IPS DF 4.7 (cell line): ENCODE results near the gene SIK3.

Source experiments
- DNase-seq: peaks from one replicate; pipeline ENCODE4 v3.0.0-alpha.2; 2013; ENCODE audit warnings: low spot score; ENCODE audit errors: extremely low read depth

The SIK3 gene

GRCh38 chr11:116901211-116901610 lies 197.0 kb downstream of the SIK3 start:
- DNase-seq = no peak

GRCh38 chr11:116896211-116896610 lies 202.0 kb downstream of the SIK3 start:
- no peak for DNase-seq

DNA sequence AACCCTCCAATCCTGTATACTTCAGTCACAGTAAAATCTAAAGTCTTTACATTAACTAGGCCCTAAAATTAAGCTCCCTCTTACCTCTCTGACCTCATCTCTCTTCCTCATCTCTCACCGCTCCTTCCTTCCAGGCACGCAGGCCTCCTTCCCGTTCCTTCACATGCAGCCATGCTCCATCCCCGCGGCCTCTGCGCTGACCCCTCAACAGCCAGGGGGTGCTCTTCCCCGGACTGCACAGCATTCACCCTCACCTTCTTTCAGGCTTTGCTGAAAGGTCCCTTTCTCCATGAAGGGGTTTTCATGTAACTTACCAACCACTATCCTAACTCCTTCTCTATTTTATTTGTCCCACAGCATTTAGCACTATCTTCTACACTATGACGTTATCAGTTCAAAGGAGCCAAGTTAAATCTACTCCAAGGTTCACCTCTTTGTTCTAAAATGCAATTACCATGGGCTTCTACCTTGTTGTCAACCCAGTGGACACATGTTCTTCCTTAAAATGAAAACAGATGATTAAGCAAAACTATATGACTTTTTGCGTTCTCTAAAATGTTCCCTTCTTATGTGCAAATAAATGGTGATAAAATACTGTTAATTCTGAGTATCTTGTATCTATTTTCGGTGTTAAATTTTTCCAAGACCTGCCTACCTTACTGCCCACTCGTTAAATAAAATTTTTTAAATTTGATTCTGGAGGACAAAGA lies 203.0 kb downstream of the SIK3 start:
- DNase-seq = peak; percentile 30

- DNase-seq = no peak
These were observed 204.3 kb downstream of the SIK3 start for GRCh38 chr11:116893906-116894305.

DNA sequence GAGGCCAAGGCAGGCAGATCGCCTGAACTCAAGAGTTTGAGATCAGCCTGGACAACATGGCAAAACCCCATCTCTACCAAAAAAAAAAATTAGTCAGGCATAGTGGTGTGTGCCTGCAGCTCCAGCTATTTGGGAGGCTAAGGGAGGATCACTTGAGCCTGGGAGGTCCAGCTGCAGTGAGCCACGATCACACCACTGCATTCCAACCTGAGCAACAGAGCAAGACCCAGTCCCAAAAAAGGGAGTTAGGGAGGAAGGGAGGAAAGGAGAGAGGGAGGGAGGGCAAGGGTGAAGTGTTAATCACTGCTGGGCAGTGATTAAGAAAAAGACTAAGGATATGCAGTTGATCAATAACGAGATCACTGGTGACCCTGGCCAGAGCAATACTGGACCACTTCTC lies 204.8 kb downstream of the SIK3 start:
- DNase-seq = no peak

- DNase-seq = no peak
These were observed 205.9 kb downstream of the SIK3 start for GRCh38 chr11:116892374-116892773.

GRCh38 chr11:116891746-116892145 lies 206.5 kb downstream of the SIK3 start:
- no peak for DNase-seq

- no peak for DNase-seq
These were observed 207.6 kb downstream of the SIK3 start for GRCh38 chr11:116890607-116891006.

DNA sequence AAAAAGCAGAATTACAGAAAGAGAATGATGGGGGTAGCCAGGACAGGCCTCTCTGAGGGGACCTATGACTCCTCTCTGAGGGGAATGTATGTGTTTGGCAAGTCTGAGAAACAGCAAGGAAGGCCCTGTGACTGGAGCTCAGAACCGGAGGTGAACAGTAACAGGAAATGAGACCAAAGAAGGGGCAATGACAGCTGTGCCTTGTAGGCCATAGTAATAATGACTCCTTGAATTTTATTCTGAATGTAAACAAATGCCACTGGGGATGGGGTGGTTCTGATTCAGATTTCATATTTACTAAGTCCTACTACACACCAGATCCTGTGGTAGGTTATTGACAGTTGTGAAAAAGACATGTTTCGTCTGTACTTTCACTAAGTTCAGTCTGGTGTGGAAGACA lies 208.0 kb downstream of the SIK3 start:
- no peak for DNase-seq

GRCh38 chr11:116888884-116889549 lies 209.2 kb downstream of the SIK3 start:
- DNase-seq = no peak

DNA sequence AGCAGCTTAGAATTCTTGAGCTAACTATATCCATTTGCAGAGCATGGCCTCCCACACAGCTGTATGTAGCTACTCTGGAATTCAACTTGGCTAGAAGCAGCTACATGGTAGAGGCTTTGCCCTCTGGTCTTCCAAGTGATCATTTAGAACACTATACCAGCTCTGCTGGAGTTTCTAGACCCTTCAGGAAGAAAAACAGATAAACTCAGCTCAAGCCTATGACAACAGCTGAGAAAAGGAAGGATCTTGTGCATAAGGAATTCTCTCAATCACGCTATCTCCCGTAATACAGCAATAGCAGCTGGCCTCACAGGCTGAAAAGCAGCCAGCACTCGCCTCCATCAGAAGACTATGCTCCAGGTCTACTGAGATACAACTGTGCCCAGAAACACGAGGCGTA lies 210.2 kb downstream of the SIK3 start:
- no peak for DNase-seq

GRCh38 chr11:116885951-116886655 lies 212.1 kb downstream of the SIK3 start:
- no peak for DNase-seq

GRCh38 chr11:116882386-116882785 lies 215.8 kb downstream of the SIK3 start:
- no peak for DNase-seq

DNA sequence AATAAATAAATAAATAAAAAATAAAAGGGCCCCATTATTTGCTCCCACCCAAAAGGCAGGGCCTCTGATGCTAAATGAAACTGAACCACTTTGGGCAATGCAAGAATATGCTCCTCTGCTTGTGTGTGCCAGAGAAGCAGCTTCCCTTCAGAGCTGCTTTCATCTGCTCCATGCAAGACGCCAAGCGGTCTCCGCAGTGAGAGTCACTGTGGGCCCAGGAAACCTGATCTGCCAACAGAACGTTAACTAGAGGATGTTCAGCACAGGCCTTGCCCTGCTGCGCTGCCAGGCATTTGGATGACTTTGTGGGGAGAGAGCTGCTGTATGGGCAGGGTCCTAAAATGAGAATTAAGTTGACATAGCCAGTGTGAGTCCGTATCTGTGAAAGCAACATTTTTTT lies 217.1 kb downstream of the SIK3 start:
- DNase-seq = no peak

GRCh38 chr11:116879800-116880625 lies 218.2 kb downstream of the SIK3 start:
- peak; percentile 38 for DNase-seq

GRCh38 chr11:116876656-116877055 lies 221.6 kb downstream of the SIK3 start:
- no peak for DNase-seq

DNA sequence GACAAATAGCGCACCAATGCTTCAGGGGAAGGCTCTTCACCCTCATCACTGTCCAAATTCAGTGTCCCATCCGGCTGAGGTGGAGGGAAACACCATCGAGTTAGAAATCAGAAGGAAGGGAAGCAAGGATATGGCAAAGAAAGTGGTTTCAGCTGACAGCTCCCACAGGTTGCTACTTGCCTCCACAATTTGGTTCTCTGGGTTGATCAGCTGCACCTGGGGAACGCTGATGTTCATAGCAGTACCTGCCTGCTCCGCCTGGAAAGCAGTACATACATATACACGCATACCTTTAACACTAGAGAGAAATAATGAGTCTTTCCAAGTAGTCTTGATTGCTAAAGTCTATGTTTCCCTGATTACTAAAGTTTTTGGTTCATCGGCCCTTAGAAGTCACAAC lies 223.0 kb downstream of the SIK3 start:
- no peak for DNase-seq

DNA sequence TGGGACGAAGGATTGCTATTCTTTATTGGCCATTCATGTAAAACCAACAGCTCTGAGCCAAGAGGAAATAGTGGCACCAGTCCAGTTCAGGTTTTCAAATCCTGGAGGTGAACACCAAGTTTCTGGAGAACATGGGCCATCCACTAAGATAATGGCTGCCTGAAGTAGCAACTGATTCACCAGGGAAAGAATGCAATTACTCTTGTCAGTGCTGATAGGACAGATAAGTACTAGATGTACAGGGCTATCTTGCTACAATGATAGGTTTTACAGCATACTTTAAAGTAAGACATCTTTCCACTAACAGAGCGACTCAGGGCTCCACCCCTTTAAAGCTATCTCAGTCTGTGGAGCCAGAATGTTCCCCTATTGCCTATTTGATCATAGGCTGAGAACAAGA lies 224.0 kb downstream of the SIK3 start:
- no peak for DNase-seq

GRCh38 chr11:116873381-116873780 lies 224.8 kb downstream of the SIK3 start:
- no peak for DNase-seq

DNA sequence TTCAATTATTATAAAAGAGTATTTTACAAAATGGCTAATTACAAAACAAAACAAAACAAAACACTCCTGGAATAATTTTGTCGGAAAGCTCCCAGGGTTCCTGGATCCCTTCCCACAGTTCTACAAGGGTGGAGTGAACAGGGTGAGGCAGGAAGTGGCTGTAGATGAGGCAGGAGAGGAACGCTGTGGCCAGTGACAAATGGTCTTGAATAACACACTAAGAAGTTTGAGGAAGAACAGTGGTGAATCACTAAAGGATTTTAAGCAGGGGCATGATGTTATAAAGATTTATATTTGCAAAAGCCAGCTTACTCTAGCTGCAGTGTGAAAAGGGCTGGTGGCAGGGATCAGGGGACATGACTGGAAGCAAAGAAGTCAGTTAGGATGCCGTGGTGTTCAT lies 227.0 kb downstream of the SIK3 start:
- DNase-seq = no peak

GRCh38 chr11:116870054-116870453 lies 228.2 kb downstream of the SIK3 start:
- no peak for DNase-seq

DNA sequence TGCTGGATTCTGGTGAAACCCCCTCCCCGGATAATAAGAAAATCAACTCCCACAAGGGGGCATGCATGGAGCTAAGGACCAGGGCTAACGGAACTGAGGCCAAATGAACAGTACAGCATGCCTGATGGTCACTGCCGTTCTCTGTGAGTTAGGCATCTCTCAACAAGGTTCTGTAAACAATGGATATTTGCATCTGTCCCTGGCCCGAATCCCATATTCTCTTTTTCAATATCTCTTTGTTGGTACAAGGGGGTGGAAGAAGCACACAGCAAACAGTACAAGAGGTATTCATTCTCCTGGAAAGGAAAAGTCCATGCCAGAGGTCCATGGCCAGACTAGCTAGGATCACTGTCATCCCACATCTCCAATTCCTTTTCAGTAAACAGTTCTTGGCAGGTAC lies 228.6 kb downstream of the SIK3 start:
- DNase-seq = no peak
